ENCODE data around the gene METRN.
"Not testable (repeated sequence)": the region's sequence is repeated elsewhere in the genome, so short reads cannot be mapped to it uniquely, and the experiment has no call there.

METRN gene

GRCh38 chr16:739560-740458 lies 24.9 kb downstream of the METRN start:
- ATAC-seq: no peak

GRCh38 chr16:740459-740763 lies 25.5 kb downstream of the METRN start:
- ATAC-seq: no peak

GRCh38 chr16:740764-741505 lies 26.0 kb downstream of the METRN start, which contains the start of gene CIAO3:
Gene CIAO3, minus strand, starts transcription at chr16:740997. Its CDS starts 12 bp downstream, at chr16:740985.
- peak; percentile 77 to 80 for ATAC-seq

- no peak for ATAC-seq
Observed at GRCh38 chr16:741986-742629, 27.2 kb downstream of the METRN start.

GRCh38 chr16:742894-743293 lies 28.0 kb downstream of the METRN start:
- not testable (repeated sequence) for ATAC-seq

GRCh38 chr16:743794-744500 lies 29.0 kb downstream of the METRN start:
- no peak for ATAC-seq

- no peak for ATAC-seq
Observed at GRCh38 chr16:745739-746138, 30.8 kb downstream of the METRN start.

GRCh38 chr16:746637-747036 lies 31.7 kb downstream of the METRN start:
- no peak for ATAC-seq

GRCh38 chr16:747978-748746 lies 33.2 kb downstream of the METRN start:
- ATAC-seq: no peak

GRCh38 chr16:749010-749409 lies 34.1 kb downstream of the METRN start:
- ATAC-seq: no peak

- no peak for ATAC-seq
Observed at GRCh38 chr16:750485-750884, 35.6 kb downstream of the METRN start.

GRCh38 chr16:751152-752006 lies 36.5 kb downstream of the METRN start:
- no peak for ATAC-seq

- no peak for ATAC-seq
Observed at GRCh38 chr16:752007-752312, 37.0 kb downstream of the METRN start.

GRCh38 chr16:754121-754607 lies 39.2 kb downstream of the METRN start:
- ATAC-seq: not testable (repeated sequence)

- no peak for ATAC-seq
Observed at GRCh38 chr16:754656-755055, 39.7 kb downstream of the METRN start.

- no peak for ATAC-seq
Observed at GRCh38 chr16:756428-756827, 41.5 kb downstream of the METRN start.

GRCh38 chr16:759110-759910 lies 44.4 kb downstream of the METRN start:
- no peak for ATAC-seq

GRCh38 chr16:760065-760464 lies 45.1 kb downstream of the METRN start:
- no peak for ATAC-seq

GRCh38 chr16:760545-761343 lies 45.8 kb downstream of the METRN start, which contains the start of gene MSLN:
Gene MSLN, plus strand, starts transcription at chr16:760734. Its CDS starts 1,947 bp downstream, at chr16:762681.
- no peak for ATAC-seq

Measured in activated CD4-positive, CD25-positive, alpha-beta regulatory T cell treated with anti-CD3 and anti-CD28 coated beads, Interleukin-2, amount 50 U/mL, for 24 hours (primary cell).